T-cell (primary cell): Measurements from ENCODE around the gene FRMPD1. TPM values are rescaled to one million over a fixed set of nuclear protein-coding genes. Genes with fewer than 3 reads are reported as not detected.
"Not testable (repeated sequence)": the region's sequence is repeated elsewhere in the genome, so short reads cannot be mapped to it uniquely, and the experiment has no call there.

Experiments
- ATAC-seq, 4 experiments: fragments of 200-7000 bp in 3 of 4; fragments of 150-1000 bp in 1 of 4; cut with Tn5 transposase; replicated peaks in 1 of 4; 1 replicate in 3 of 4; 2 replicates in 1 of 4; pipeline ENCODE4 v1.10.0; 2021; ENCODE audit warnings: moderate library complexity in 3 of 4, mild to moderate bottlenecking in 2 of 4, moderate number of reproducible peaks in 1 of 4
- CTCF ChIA-PET, 2 donors: fragments of 300-600 bp; sonication (Branson Sonifier 250); formaldehyde crosslinking; loops; one replicate each; lab custom pipeline; 2022; ENCODE audit warnings: antibody characterized with exemption in 2 of 2; lab: Charles Lee
- POLR2A ChIA-PET, 2 donors: fragments of 300-600 bp; sonication (Branson Sonifier 250); formaldehyde crosslinking; loops; one replicate each; lab custom pipeline; 2022; ENCODE audit warnings: antibody characterized with exemption in 2 of 2; lab: Charles Lee
- DNase-seq, 35 experiments: peaks; one replicate each; pipeline versions ENCODE4 v3.0.0 to v3.0.0-alpha.2; 2013 to 2023
- H3K27ac ChIP-seq: one replicate; pipeline ENCODE4 v1.5.1; 2013; ENCODE audit warnings: low read length
- H3K27me3 ChIP-seq, 2 experiments: replicated peaks in 1 of 2; 1 replicate in 1 of 2; 2 replicates in 1 of 2; pipeline versions ENCODE4 v1.6.1 to v1.7.0; 2013; ENCODE audit warnings: low read length in 1 of 2, mixed read lengths in 1 of 2; ENCODE audit not compliant: control insufficient read depth in 2 of 2, insufficient read depth in 2 of 2; ENCODE audit errors: extremely low read depth in 1 of 2
- H3K36me3 ChIP-seq, 2 donors: 1 replicate in 1 of 2; 2 replicates in 1 of 2; pipeline versions ENCODE4 v1.6.1 to v1.7.0; 2013; ENCODE audit warnings: low read length in 1 of 2; ENCODE audit not compliant: control insufficient read depth in 2 of 2, insufficient read depth in 1 of 2; ENCODE audit errors: extremely low read depth in 1 of 2
- H3K4me1 ChIP-seq, 2 experiments: 1 replicate in 1 of 2; 2 replicates in 1 of 2; pipeline versions ENCODE4 v1.6.1 to v1.7.0; 2013; ENCODE audit warnings: low read length in 2 of 2, mixed read lengths in 1 of 2; ENCODE audit not compliant: insufficient read depth in 2 of 2, control insufficient read depth in 1 of 2; ENCODE audit errors: extremely low read depth in 1 of 2
- H3K4me3 ChIP-seq, 2 donors: 1 replicate in 1 of 2; 2 replicates in 1 of 2; pipeline versions ENCODE4 v1.5.1 to v1.7.0; 2013; ENCODE audit warnings: mild to moderate bottlenecking in 2 of 2, low read length in 1 of 2, moderate library complexity in 1 of 2; ENCODE audit not compliant: control insufficient read depth in 1 of 2; ENCODE audit errors: extremely low read depth in 1 of 2
- H3K9me3 ChIP-seq: 2 replicates; pipeline ENCODE4 v1.7.0; 2013
- H3K27ac Mint-ChIP-seq, 2 donors: one replicate each; pipeline ENCODE4 v1.8.0; 2020 to 2021; ENCODE audit warnings: mild to moderate bottlenecking in 2 of 2, mixed read lengths in 2 of 2
- H3K27me3 Mint-ChIP-seq, 2 donors: one replicate each; pipeline ENCODE4 v1.8.0; 2021 to 2022; ENCODE audit warnings: mixed read lengths in 2 of 2
- H3K36me3 Mint-ChIP-seq: one replicate; pipeline ENCODE4 v1.8.0; 2021; ENCODE audit warnings: mixed read lengths
- H3K4me1 Mint-ChIP-seq, 3 donors: one replicate each; pipeline ENCODE4 v1.8.0; 2020 to 2022; ENCODE audit warnings: mixed read lengths in 3 of 3, mild to moderate bottlenecking in 1 of 3
- H3K4me3 Mint-ChIP-seq, 3 donors: one replicate each; pipeline ENCODE4 v1.8.0; 2020 to 2022; ENCODE audit warnings: mild to moderate bottlenecking in 3 of 3, mixed read lengths in 3 of 3, moderate library complexity in 3 of 3
- H3K9me3 Mint-ChIP-seq, 3 donors: one replicate each; pipeline ENCODE4 v1.8.0; 2020 to 2022; ENCODE audit warnings: mixed read lengths in 3 of 3
- WGBS: methylation state at CpG from one replicate; pipeline ENCODE4 v1.1.5; 2013; ENCODE audit warnings: missing lambda C conversion rate; ENCODE audit not compliant: insufficient coverage; 5-methylcytosine and 5-hydroxymethylcytosine counted together
- total RNA-seq, 35 experiments: library from RNA in 6 of 35; stranded (reverse) in 6 of 35; fragments of 120-200 nt in 1 of 35; gene quantifications; one replicate each; pipeline versions ENCODE4 v1.2.1 to v1.2.4 and lab custom pipeline; 2013 to 2026

The FRMPD1 gene
- total RNA-seq, 5 donors from 2014 or later (not counting 1 experiment from before 2014, with no cell fraction given): not detected

GRCh38 chr9:37760416-37761161 is 109.8 kb downstream of the FRMPD1 start:
- WGBS: 100% methylated on average over 1 of the region's 7 CpGs
- CTCF ChIA-PET: no interaction called here

DNA sequence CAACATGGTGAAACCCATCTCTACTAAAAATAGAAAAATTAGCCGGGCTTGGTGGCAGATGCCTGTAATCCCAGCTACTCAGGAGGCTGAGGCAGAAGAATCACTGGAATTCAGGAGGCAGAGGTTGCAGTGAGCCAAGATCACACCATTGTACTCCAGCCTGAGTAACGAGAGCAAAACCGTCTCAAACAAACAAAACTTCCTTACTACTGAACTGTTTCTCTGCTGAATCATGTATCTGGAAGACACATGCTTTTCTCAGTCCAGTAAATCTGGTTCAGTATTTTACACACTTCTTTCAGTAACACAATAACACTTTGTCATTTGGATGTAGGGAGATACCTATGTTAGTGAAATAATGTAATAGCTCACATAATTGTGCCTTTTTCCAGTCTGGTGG is 110.8 kb downstream of the FRMPD1 start:
- Mint-ChIP-seq H3K27ac (no peak overlapping the region), H3K4me1 (peaks cover 12 to 19% (median 14%) of the 10 kb centered on the region in 3 donors), H3K27me3 (no peaks in the 10 kb centered on the region), H3K4me3 (no peak overlapping the region), H3K36me3 (peaks cover 30% of the 10 kb centered on the region), H3K9me3 (no peaks in the 10 kb centered on the region)
- Histone ChIP-seq H3K9me3 (no peaks in the 10 kb centered on the region), H3K4me3 (no peak overlapping the region), H3K27ac (no peak overlapping the region), H3K36me3 (peaks cover 0 to 10% of the 10 kb centered on the region in 2 donors), H3K4me1 (no peaks in the 10 kb centered on the region), H3K27me3 (no peaks in the 10 kb centered on the region)
- CTCF ChIA-PET: no interaction called here
- 90% methylated on average over 1 of the region's 3 CpGs for WGBS
- DNase-seq (no peak), ATAC-seq (no peak)
- POLR2A ChIA-PET: no interaction called here

More at GRCh38 chr9:37760416-37761161, 109.8 kb downstream of the FRMPD1 start:
- H3K27ac Mint-ChIP-seq: peak overlapping the region in 1 of 2 donors; percentile 3
- no peaks in the 10 kb centered on the region for H3K4me1 ChIP-seq
- H3K36me3 Mint-ChIP-seq: peaks cover 25% of the 10 kb centered on the region
- no peak for DNase-seq
- H3K9me3 Mint-ChIP-seq: no peaks in the 10 kb centered on the region
- no peaks in the 10 kb centered on the region for H3K27me3 ChIP-seq
- ATAC-seq: no peak
- POLR2A ChIA-PET: interaction anchor here in 1 of 2 donors (0.9 kb wide), 1 partner anchor 58 kb away, joined by 4 read pairs; no protein-coding TSS in a partner anchor
- H3K27ac ChIP-seq: no peak overlapping the region
- no peaks in the 10 kb centered on the region for H3K27me3 Mint-ChIP-seq
- peaks cover 0 to 10% of the 10 kb centered on the region in 2 donors for H3K36me3 ChIP-seq
- H3K4me1 Mint-ChIP-seq: peaks cover 18 to 24% (median 21%) of the 10 kb centered on the region in 3 donors
- H3K4me3 ChIP-seq: no peak overlapping the region
- no peaks in the 10 kb centered on the region for H3K9me3 ChIP-seq
- H3K4me3 Mint-ChIP-seq: no peak overlapping the region

DNA sequence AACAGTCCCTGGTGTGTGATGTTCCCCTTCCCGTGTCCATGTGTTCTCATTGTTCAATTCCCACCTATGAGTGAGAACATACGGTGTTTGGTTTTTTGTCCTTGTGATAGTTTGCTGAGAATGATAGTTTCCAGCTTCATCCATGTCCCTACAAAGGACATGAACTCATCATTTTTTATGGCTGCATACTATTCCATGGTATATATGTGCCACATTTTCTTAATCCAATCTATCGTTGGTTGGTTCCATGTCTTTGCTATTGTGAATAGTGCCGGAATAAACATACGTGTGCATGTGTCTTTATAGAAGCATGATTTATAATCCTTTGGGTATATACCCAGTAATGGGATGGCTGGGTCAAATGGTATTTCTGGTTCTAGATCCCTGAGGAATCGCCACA is 114.5 kb downstream of the FRMPD1 start:
- H3K36me3 Mint-ChIP-seq: peaks cover 53% of the 10 kb centered on the region
- DNase-seq, H3K4me3 ChIP-seq, H3K27me3 ChIP-seq, H3K4me1 ChIP-seq, ATAC-seq, CTCF ChIA-PET, POLR2A ChIA-PET, H3K27ac Mint-ChIP-seq, H3K9me3 ChIP-seq, H3K27me3 Mint-ChIP-seq, H3K9me3 Mint-ChIP-seq, H3K4me3 Mint-ChIP-seq, H3K27ac ChIP-seq: not testable (repeated sequence)
- WGBS: no CpG with 5 or more reads among the region's 6 CpGs
- peaks cover 0 to 22% of the 10 kb centered on the region in 2 donors for H3K36me3 ChIP-seq
- H3K4me1 Mint-ChIP-seq: peaks cover 6 to 10% (median 10%) of the 10 kb centered on the region in 3 donors

GRCh38 chr9:37769306-37769705 is 118.6 kb downstream of the FRMPD1 start:
- ChIA-PET CTCF (interaction anchor here in 1 of 2 donors (0.7 kb wide), 1 partner anchor 22 kb away, joined by 3 read pairs; no protein-coding TSS in a partner anchor), POLR2A (no interaction called here)
- 100% methylated on average over 2 of the region's 5 CpGs for WGBS
- Histone ChIP-seq H3K27me3 (no peaks in the 10 kb centered on the region), H3K27ac (no peak overlapping the region), H3K9me3 (no peaks in the 10 kb centered on the region), H3K36me3 (peaks cover 5 to 38% of the 10 kb centered on the region in 2 donors), H3K4me3 (no peak overlapping the region), H3K4me1 (no peaks in the 10 kb centered on the region)
- no peaks in the 10 kb centered on the region for H3K9me3 Mint-ChIP-seq
- H3K4me1 Mint-ChIP-seq: peaks cover 4 to 9% (median 6%) of the 10 kb centered on the region in 3 donors
- H3K36me3 Mint-ChIP-seq: peaks cover 54% of the 10 kb centered on the region
- no peak overlapping the region for H3K27ac Mint-ChIP-seq
- no peak overlapping the region for H3K4me3 Mint-ChIP-seq
- H3K27me3 Mint-ChIP-seq: no peaks in the 10 kb centered on the region
- ATAC-seq (no peak), DNase-seq (no peak)

DNA sequence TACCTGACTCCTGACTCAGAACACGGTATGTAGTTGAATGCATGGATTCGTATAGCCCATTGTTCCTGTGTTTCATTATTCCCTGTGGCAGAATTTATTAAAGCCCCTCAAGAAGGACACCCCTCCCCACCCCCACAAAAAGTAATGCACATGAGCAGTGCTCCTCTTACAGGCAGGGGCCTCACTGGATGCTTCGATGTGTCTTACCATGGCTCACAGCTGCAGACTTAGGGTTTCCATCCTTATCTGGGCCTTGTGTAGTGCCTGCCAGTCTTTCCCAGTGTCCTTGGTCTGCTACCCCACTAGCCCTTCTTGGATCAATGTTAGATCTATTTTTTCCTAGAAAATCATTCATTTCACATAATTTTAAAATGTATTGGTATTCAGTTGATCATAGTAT is 119.2 kb downstream of the FRMPD1 start:
- Mint-ChIP-seq H3K36me3 (peaks cover 48% of the 10 kb centered on the region), H3K9me3 (no peaks in the 10 kb centered on the region), H3K27ac (no peak overlapping the region), H3K27me3 (no peaks in the 10 kb centered on the region), H3K4me1 (peaks cover 4 to 9% (median 6%) of the 10 kb centered on the region in 3 donors), H3K4me3 (no peak overlapping the region)
- Histone ChIP-seq H3K4me1 (no peaks in the 10 kb centered on the region), H3K27ac (no peak overlapping the region), H3K36me3 (peaks cover 5 to 41% of the 10 kb centered on the region in 2 donors), H3K4me3 (no peak overlapping the region), H3K9me3 (no peaks in the 10 kb centered on the region), H3K27me3 (no peaks in the 10 kb centered on the region)
- ChIA-PET CTCF (interaction anchor here in 1 of 2 donors (0.6 kb wide), 1 partner anchor 281 kb away, joined by 3 read pairs; no protein-coding TSS in a partner anchor), POLR2A (interaction anchor here in 1 of 2 donors (0.8 kb wide), 1 partner anchor 10 kb away, joined by 3 read pairs; no protein-coding TSS in a partner anchor)
- DNase-seq (no peak), ATAC-seq (no peak)
- 100% methylated on average over 3 of the region's 3 CpGs for WGBS

- H3K27ac Mint-ChIP-seq: peak overlapping the region in 1 of 2 donors; percentile 5
- CTCF ChIA-PET: no interaction called here
Measured at GRCh38 chr9:37775216-37775919, 124.6 kb downstream of the FRMPD1 start.

More at GRCh38 chr9:37775216-37775919, 124.6 kb downstream of the FRMPD1 start:
- no peaks in the 10 kb centered on the region for H3K9me3 Mint-ChIP-seq
- POLR2A ChIA-PET: interaction anchor here (0.6 kb wide), 2 partner anchors 9 to 279 kb away, joined by 3 to 11 read pairs; no protein-coding TSS in a partner anchor
- no peaks in the 10 kb centered on the region for H3K27me3 Mint-ChIP-seq
- peaks cover 28% of the 10 kb centered on the region for H3K36me3 Mint-ChIP-seq
- WGBS: 90% methylated on average over 1 of the region's 1 CpG
- no peak overlapping the region for H3K4me3 Mint-ChIP-seq
- Histone ChIP-seq H3K4me3 (no peak overlapping the region), H3K36me3 (peaks cover 5 to 67% of the 10 kb centered on the region in 2 donors), H3K4me1 (no peaks in the 10 kb centered on the region), H3K27ac (no peak overlapping the region), H3K27me3 (no peaks in the 10 kb centered on the region), H3K9me3 (no peaks in the 10 kb centered on the region)
- DNase-seq: no peak
- ATAC-seq: no peak
- peaks cover under 1 to 5% (median 2%) of the 10 kb centered on the region in 3 donors for H3K4me1 Mint-ChIP-seq
